Upper lobe of right lung (tissue), 1 donor: ENCODE results near the gene POGLUT3. TPM values are rescaled to one million over a fixed set of nuclear protein-coding genes. Genes with fewer than 3 reads are reported as not detected.

Experiments used
- ATAC-seq: fragments of 200-7000 bp; cut with Tn5 transposase; one replicate; pipeline ENCODE4 v1.9.1; 2020; ENCODE audit warnings: mild to moderate bottlenecking, moderate library complexity
- DNase-seq: peaks from one replicate; pipeline ENCODE4 v3.0.0-alpha.2; 2020
- H3K27ac ChIP-seq: fragments of 200-600 bp; one replicate; pipeline ENCODE4 v1.8.0; 2022
- H3K27me3 ChIP-seq: fragments of 200-600 bp; one replicate; pipeline ENCODE4 v1.8.0; 2022; ENCODE audit warnings: mild to moderate bottlenecking
- H3K36me3 ChIP-seq: fragments of 200-600 bp; one replicate; pipeline ENCODE4 v1.8.0; 2022
- H3K4me1 ChIP-seq: fragments of 200-600 bp; one replicate; pipeline ENCODE4 v1.8.0; 2022
- H3K4me3 ChIP-seq: fragments of 200-600 bp; one replicate; pipeline ENCODE4 v1.8.0; 2022; ENCODE audit warnings: mild to moderate bottlenecking
- H3K9me3 ChIP-seq: fragments of 200-600 bp; one replicate; pipeline ENCODE4 v1.8.0; 2022
- intact Hi-C: fragments of 100-400 bp; cut with DNase I; formaldehyde crosslinking; loops from one replicate; pipeline ENCODE4 v1.11.0; 2022
- total RNA-seq: library from RNA; stranded (reverse); fragmentation: NEBNext Ultra II Directional; extraction: Animal tissue kit (Norgen Biotek cat#: 25700); gene quantifications from one replicate; pipeline ENCODE4 v1.2.1, GENCODE V29; 2021
- TF ChIP-seq, protein P1 (sequence below): fragments of 200-600 bp; IDR thresholded peaks from one replicate; pipeline ENCODE4 v1.8.0; 2022; ENCODE audit warnings: antibody characterized with exemption
- donor health status: DM: no; HTN: yes; CAD: no; lungs with severe emphysema.

The POGLUT3 gene
- total RNA-seq, 1 donor from 2014 or later = 23.3 TPM

DNA sequence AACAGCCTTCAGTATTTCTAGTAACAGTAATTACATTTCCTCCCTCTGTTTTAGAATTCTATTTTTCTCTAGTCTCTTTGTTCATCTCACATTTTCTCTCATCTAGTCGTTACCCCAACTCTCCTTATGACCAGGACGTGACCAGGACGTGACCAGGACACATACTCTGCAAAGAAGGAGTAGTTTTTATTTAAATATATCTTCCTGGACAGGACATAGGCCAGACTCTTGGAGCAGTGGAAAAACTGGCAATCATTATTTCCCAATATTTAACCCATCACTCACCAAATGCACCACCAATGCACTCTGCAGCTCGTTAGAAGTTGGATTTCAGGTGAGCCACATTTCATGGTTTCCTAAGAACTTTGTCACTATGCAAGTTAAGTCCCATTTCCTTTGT is 40.3 kb upstream of the POGLUT3 start:
- DNase-seq = no peak
- no peaks in the 10 kb centered on the region for H3K36me3 ChIP-seq
- no peaks in the 10 kb centered on the region for H3K4me1 ChIP-seq
- intact Hi-C loops = no loop called here
- ATAC-seq = peak; percentile 4
- no peaks in the 10 kb centered on the region for H3K9me3 ChIP-seq
- no peak overlapping the region for H3K4me3 ChIP-seq
- no peaks in the 10 kb centered on the region for H3K27me3 ChIP-seq
- TF ChIP-seq, protein P1, sequence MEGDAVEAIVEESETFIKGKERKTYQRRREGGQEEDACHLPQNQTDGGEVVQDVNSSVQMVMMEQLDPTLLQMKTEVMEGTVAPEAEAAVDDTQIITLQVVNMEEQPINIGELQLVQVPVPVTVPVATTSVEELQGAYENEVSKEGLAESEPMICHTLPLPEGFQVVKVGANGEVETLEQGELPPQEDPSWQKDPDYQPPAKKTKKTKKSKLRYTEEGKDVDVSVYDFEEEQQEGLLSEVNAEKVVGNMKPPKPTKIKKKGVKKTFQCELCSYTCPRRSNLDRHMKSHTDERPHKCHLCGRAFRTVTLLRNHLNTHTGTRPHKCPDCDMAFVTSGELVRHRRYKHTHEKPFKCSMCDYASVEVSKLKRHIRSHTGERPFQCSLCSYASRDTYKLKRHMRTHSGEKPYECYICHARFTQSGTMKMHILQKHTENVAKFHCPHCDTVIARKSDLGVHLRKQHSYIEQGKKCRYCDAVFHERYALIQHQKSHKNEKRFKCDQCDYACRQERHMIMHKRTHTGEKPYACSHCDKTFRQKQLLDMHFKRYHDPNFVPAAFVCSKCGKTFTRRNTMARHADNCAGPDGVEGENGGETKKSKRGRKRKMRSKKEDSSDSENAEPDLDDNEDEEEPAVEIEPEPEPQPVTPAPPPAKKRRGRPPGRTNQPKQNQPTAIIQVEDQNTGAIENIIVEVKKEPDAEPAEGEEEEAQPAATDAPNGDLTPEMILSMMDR = no peak
- H3K27ac ChIP-seq = no peak overlapping the region

DNA sequence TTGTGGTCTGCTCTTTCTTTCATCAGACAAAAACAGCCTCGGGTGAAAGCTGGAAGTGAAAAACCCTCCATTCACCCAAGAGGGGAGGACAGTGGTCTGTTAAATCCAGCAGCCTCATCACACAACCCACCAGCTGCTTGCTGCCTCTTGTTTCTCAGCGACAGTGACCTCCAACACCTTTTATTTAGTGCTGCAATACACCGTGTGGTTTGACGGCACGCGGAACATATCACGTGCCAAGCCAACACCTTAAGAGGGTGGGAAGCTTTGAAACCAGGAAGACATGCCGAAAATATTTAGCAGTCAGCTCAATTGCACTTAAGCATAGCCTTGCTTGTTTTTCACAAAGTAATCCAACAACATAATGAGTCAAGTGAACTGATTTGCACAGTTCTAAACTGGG is 39.8 kb upstream of the POGLUT3 start:
- Histone ChIP-seq H3K36me3 (no peaks in the 10 kb centered on the region), H3K4me1 (no peaks in the 10 kb centered on the region), H3K4me3 (peak overlapping the region; percentile 33), H3K27me3 (no peaks in the 10 kb centered on the region), H3K27ac (peak overlapping the region; percentile 31), H3K9me3 (no peaks in the 10 kb centered on the region)
- intact Hi-C loops = no loop called here
- TF ChIP-seq, protein P1 = no peak
- peak; percentile 81 for DNase-seq
- ATAC-seq = peak; percentile 92

DNA sequence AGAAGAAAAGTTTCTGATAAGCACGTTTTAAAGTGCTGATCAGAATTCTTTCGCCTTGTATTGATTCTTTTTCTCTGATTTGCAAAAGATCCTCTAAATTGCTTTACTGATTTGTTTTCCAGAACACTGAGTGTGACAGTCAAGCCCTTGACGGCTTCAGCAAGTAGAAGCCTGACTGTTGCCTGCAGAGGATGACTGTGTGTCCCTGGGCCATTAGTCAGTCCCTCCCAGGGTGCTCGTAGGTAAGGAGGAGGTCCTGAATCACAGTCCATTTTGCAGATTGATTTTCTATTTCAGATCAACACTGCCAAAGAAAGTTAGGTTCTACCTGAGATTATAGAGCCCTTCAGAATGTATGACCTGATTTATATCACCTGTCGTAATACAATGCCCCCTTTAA is 38.6 kb upstream of the POGLUT3 start:
- no peaks in the 10 kb centered on the region for H3K36me3 ChIP-seq
- DNase-seq = no peak
- H3K4me1 ChIP-seq = no peaks in the 10 kb centered on the region
- H3K27me3 ChIP-seq = no peaks in the 10 kb centered on the region
- TF ChIP-seq, protein P1 = no peak
- intact Hi-C loops = no loop called here
- H3K27ac ChIP-seq = no peak overlapping the region
- H3K4me3 ChIP-seq = peak overlapping the region; percentile 33
- ATAC-seq = peak; percentile 51
- H3K9me3 ChIP-seq = no peaks in the 10 kb centered on the region

DNA sequence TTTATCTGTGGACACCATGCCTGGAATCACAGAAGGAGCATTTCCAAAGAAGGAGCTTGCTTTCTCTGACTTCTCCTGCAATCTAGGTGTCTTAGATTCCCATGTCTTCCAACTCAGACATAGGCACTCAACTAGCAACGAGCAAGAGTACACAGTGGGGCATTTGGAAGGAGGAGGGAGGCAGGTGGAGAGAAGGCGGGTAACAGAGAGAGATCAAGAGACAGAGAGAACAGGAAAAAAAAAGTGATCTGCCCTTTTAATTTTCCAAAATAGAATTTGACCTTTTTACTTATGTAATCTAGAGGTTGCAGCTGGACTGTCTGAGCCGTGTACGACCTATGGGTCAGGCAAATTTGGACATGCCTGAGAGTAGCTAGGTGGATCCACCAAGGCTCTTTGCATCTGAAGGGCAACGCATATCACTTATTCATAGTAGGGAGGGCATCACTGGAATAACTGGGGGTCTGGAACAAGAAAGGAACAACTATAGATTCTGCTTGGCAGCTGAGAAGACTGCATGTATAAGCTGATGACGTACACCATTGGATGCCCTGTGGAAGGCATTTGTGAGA is 37.3 kb upstream of the POGLUT3 start:
- DNase-seq (no peak), ATAC-seq (no peak)
- no peaks in the 10 kb centered on the region for H3K4me1 ChIP-seq
- H3K36me3 ChIP-seq = no peaks in the 10 kb centered on the region
- H3K27ac ChIP-seq = no peak overlapping the region
- intact Hi-C loops = no loop called here
- no peaks in the 10 kb centered on the region for H3K9me3 ChIP-seq
- no peak overlapping the region for H3K4me3 ChIP-seq
- no peaks in the 10 kb centered on the region for H3K27me3 ChIP-seq
- TF ChIP-seq, protein P1 = no peak

DNA sequence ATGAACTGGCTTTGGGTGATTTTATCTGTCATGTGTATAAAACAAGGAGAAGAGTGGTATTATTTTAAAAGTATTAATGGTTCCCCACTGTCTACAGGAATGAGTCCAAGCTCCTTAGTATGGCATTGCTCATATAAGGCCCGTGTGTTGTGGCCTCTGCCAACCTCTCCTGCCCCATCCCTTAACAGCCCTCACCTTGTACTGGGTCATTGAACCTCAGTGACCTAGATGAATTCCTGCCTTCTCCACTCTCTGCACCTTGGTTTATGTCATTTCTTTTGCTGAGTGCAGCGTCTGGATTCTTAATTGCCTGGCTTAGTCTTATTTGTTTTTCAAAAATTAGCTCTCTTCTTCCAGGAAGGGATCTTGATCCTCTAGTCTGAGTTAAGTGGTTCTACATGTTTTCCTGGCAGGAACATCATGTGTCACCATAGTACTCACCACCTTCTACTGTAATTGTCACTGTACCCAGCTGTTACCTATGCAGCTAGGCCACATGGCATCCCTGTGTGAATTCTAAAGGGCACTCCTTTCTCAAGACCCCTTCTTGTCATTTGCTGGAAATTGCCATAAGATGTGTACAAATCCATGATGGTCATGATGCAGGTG is 36.2 kb upstream of the POGLUT3 start:
- no peak for DNase-seq

More for the DNA sequence above, 36.2 kb upstream of the POGLUT3 start:
- TF ChIP-seq, protein P1 = no peak
- Histone ChIP-seq H3K27ac (no peak overlapping the region), H3K4me1 (no peaks in the 10 kb centered on the region), H3K27me3 (no peaks in the 10 kb centered on the region), H3K4me3 (no peak overlapping the region), H3K9me3 (no peaks in the 10 kb centered on the region), H3K36me3 (no peaks in the 10 kb centered on the region)
- peak; percentile 64 for ATAC-seq
- intact Hi-C loops = no loop called here
